ENCODE results near the gene PALD1.

PALD1 gene

DNA sequence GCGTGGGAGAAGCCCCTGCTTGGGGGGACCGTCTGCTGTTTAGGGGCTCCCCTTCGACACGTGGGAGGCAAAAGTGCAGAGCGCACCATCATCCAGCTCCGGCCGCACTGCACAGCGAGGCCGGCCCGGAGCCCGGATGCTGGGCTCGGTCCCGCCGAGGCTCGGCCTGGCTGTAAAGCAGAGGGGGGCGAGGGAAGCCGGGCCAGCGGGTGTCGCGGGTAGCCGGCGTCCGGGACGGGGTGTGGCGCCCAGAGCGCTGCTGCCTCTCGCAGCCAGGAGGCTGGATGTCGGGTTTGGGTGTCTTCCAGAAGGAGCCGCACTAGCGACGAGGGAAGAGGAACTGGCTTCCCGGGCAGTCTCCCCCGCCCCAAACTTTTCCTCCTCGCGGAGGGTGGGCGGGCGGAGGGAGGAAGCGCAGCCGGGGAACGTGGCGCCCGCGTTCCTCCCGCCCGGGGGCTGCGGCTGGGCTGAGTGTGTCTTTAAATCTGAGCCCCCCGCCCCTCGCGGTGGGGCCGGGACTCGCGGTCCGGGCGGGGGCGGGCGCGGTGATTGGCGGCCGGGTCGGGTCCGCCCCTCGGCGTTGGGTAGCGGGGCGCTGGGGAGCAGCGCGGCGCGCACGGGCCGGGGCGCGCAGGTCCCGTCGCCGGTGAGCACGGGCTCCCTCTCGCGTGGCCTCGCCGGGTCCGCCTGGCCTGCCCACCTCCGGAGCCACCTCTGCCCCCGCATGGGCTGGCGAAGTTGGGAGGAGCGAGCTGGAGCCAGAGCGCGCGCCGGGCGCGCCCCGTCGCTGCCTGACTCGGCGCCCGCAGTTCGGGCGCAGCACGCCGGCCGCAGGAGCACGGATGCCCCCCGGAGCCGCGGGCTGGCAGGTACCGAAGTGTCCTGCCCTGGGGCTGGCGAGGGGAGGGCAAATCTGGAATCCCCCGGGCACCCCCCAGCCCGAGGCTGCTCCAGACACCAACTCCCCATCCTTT, at the start of gene PALD1:
Gene PALD1, plus strand, starts transcription at position 577 of the 974 bp plus-strand sequence. CDS start 47,185 bp downstream, outside the sequence.
- DNase-seq (ENCODE audit: low read depth in 2 of 2, low spot score in 1 of 2): no peak

DNA sequence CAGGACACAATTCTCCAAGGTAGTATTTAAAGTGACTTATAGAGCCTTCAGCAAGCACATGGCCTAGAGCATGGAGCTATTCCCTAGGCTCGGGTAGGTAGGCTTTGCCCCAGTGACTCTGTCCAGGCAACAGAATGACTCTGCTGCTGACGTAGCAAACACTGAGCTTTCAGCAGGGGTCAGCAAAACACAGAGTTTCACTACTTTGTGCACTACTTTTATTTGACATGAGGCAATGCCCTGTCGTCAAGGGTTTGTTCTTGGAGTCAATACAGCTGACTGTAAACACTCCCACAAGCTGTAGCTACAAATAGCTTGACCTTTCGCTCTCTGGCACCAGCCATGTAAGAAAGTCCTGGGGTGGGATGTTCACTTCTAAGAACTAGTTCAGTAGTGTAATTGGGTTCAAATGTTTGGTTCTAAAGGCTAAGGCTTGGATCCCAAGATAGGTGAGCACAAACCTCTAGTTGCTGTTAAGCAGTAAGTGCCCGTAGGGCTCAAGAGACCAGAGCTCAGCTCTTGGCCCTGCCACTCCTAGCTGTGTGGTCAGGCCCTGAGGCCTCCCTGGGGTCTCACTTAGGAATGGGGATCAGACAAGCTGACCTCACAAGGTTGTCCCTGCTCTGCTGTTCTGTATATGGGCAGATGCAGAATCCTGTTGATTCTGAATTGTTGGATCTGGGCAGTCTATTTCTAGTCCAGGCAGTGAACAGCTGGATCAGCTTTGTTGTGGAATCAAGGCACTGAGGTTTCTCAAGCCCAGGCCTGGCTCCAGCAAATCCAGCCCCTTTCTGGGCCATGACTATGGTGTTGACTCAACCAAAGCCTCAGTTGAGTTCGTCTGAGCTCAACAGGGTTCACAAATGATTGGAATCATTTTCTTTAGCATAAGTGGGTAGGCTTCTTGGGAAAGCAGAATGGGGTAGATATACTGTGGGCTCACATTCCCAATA, 47.8 kb upstream of the PALD1 start:
- DNase-seq (ENCODE audit: low read depth in 2 of 2, low spot score in 1 of 2): no peak

DNA sequence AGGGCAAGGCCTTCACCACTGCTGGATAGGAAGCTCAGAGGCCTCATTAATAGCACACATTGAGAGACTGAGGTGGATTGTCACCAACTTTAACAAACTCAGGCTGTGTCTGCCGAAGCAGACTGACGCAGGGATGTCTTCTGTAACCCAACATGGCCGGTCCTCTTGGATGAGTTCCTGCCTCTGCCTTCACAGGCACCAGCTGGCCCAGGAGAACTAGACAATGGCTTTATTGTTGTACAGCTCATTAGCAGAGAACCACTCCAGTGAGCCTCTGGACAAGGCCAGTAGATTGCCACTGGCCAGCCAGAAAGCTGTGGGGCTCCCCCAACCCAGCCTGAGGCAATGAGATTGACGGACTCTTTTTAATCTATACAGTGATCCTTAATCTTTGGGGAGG, 46.5 kb upstream of the PALD1 start:
- no peak for DNase-seq (ENCODE audit: low read depth in 2 of 2, low spot score in 1 of 2)

DNA sequence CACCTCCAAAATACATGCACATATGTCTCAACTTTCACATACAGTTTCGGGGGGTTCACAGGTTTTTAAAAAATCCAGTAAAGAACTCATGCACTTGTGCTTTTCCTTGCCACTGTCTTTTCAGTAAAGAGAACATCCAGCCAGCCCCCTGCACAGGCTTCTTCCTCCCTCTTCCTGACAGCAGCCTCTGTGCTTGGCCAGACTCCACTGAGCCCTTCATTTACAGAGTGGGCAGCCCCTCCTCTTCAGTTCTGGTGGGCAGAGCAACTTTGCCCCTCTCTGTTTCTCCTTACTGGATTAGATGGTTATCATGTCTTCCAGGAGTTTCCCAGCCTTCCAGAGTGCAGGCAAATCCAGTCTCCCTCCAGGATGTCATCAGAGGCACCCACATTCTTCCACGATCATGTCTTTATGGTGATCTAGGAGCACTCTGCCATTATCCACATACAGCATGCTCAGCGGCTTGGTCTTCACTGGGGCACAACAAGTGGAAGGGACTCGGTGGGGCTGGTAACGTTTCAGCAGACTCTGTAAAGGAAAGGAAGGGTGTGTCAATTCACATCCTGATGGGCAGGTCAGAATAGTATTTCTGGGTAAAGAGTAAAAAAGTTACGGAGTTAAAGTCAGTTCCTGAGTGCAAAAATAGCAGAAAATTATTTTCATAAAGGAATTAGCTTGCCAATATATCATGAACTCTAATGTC, 45.9 kb upstream of the PALD1 start:
- no peak for DNase-seq (ENCODE audit: low read depth in 2 of 2, low spot score in 1 of 2)

DNA sequence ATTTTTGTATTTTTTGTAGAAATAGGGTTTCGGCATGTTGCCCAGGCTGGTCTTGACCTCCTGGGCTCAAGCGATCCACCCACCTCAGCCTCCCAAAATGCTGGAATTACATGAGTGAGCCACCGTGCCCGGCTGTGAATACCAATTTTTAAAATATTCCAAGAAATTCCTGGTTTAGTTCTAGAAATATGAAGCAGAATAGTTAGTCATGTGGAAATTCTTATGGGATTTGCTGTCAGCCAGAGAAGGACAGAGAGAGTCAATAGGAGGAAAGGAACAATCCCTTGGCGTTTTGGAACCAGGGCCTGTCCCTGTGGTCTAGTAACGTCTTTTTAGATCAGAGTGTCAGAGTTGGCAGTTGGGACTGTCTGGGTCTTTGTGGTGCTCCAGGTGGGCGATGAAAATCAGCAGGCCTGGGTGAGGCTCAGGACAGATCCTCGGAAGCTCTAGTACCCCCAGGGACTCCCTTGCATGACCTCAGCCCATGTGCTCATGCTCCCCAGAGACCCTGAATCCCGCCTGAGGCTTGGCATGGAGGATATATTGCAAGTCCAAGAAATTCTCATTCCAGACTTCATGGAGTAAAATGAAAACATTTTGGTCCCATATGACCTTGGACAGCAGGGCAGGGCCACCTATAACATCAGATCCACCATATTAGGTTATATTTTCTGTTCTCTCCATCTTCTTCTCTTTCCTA, 44.8 kb upstream of the PALD1 start:
- no peak for DNase-seq (ENCODE audit: low read depth in 2 of 2, low spot score in 1 of 2)

DNA sequence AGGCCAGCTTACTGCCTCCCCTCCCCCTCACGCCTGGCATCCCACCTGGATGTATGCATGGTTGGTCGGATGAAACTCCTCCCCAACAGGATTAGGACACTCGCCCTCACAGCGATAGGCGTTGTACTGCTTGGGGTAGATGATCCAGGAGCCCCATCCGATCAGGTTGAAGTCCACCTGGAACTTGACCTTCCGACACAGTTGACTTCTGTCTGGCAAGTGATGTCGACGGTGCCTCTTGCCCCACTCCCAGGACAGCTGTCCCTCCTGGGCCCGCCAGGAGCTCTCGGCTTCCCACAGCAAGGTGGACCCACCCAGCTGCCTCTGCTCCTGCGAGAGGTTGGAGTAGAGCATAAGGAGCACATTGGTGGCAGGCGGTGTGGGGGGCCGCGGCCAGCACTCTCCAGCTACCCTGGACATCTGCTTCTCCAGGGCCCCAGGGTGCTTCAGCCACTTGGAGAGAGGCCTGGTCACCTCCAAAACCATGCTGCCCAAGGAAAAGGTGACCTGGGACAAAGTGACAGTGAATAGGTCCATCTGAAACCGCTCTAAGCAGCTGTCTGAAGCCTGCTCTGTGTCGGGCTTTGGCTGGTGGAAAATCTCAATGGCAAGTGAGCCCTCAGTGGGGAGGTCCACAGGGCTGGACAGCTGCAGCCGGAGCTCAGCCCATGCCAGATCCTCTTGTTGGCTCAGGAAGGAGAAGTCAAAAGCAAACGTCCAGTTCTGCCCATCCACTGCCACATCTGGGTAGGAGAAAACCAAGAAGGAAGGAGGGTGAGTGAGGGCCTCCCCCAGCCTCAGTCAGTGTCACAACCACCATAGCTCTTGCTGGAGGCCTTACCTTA, 43.1 kb upstream of the PALD1 start:
- no peak for DNase-seq (ENCODE audit: low read depth in 2 of 2, low spot score in 1 of 2)

DNA sequence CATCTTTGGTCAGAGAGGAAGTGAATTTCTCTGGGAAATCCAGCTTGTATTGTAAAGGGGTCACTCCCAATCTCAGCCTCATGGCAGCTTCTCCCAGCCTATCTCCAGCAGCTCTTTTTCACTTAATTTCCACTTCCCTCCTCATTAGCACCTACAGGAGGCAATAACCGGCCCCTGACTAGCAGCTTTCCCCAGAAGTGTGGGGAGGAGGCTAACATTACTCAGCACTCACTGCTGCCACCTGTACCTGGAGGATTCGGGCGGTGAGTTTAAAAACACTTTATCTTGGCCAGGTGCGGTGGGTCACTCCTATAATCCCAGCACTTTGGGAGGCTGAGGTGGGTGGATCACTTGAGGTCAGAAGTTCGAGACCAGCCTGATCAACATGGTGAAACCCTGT, 40.8 kb upstream of the PALD1 start:
- DNase-seq (ENCODE audit: low read depth in 2 of 2, low spot score in 1 of 2): no peak

DNA sequence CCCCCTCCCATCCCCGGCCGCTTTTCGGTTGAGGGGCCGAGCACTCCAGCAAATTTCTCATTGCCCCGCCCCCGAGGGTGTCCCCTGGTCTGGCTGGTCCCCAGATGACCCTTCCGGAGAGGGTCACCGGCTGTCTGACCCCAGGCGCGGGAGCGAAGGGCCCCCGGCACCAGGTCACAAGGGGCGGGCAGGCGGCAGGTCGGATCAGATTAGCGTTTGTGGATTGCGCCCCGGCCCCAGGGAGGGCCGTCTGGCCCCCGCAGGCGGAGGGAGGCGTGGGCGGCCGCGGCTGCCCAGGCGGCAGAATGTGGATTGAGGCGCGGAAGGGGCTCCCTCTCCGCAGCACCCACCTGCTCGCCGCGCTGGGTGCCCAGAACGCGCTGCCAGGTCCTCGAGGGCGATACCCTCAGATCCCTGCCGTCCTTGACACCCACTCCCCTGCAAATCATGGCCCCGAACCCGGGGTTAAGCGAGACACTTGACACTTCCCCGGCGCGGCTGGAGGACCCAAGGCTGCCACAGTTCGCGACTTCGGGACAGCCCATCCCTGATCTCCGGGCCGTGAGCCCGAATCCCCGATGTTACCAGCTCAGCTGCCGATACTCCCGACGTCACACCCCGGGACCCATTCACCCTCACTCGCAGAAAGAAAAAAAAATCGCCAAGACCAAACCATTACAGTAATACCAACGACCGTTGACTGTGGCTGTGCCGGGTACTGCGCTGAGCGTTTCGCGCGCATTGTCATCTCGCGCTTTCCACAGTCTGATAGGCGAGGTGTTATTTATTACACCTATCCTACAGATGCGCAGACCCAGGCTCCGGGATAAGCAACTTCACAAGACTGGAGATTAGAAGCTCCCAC, 38.0 kb upstream of the PALD1 start:
- no peak for DNase-seq (ENCODE audit: low read depth in 2 of 2, low spot score in 1 of 2)

DNA sequence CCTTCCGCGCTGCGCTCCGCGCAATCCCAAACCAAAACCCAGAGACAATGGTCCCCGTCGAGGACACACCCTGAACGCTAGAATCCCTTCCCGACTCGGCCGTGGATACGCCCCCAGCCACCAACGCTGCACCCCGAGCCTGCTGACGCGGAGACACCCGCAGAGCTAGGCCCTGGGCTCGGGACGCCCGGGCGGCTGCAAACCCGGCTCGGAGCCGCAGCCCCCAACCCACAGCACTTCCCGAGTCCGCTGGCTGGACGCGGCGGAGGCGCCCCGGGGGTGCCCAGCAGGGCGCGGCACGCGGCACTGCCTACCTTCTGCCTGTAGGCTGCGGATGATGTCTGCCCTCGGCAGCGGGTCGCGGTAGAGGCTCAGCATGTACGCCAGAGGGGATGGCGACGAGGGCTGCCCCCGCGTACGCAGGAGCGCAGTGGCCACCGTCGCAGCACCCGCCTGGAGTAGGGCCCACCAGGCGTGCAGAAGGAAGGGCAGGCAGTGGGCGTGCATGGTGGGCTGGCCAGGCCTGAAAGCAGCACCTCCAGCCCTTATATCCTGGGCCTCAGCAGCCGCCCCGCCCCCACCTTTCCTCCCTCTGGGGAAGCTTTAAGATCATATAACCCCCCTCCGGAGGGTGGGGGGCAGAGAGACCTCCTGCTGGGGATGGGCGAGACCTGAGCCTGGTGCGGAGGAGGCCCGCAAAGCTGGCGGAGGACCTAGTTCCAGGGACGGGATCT, 37.2 kb upstream of the PALD1 start, which contains the start of gene NODAL:
Gene NODAL, minus strand, starts transcription at position 521 of the 734 bp plus-strand sequence. Its CDS starts 14 bp downstream, at position 507.
- no peak for DNase-seq (ENCODE audit: low read depth in 2 of 2, low spot score in 1 of 2)

DNA sequence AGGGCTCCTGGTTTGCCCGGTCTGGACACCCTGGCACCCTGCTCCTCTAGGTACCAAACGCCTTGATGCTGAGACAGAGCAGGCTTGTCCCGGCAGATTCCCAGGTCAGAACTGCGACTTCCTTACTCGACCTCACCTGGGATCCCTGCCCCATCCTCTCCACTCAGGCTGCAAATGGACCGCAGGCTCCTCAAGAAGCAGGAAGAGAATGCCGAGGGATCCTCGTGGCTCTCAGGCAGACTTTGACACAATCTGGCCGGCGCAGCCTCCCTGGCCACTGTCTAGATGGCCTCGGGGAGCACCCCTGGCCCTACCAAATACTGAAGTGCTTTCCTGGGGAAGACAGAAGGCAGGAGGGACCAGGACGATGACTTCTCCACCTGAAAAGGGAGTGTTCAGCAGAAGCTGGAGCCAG, 36.7 kb upstream of the PALD1 start:
- DNase-seq (ENCODE audit: low read depth in 2 of 2, low spot score in 1 of 2): no peak

DNA sequence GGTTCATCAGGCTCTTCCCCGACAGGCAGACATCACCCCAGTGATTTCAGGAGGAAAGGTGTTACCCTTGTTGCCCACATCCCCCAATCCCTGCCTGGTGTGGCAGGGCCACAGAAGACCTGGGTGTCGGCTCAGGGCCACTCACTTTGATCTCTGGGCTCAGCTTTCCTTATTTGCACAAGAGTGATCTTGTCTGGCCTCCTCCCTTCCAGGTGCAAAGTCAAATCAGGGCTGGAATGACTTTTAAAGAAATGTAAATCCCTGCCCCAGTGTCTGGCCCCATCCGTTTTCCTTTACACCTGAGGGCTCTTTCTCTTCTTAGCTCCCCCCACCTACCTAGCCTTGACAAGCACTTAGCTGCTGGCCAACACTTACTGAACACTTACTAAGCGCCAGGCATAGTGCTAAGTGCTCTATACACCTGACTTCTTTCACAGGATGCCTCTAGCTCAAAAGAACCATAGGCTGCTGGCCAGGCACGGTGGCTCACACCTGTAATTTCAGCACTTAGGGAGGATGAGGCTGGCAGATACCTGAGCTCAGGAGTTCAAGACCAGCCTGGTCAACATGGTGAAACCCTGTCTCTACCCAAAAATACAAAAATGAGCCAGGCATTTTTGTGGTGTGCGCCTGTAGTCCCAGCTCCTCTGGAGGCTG, 36.1 kb upstream of the PALD1 start:
- DNase-seq (ENCODE audit: low read depth in 2 of 2, low spot score in 1 of 2): no peak

DNA sequence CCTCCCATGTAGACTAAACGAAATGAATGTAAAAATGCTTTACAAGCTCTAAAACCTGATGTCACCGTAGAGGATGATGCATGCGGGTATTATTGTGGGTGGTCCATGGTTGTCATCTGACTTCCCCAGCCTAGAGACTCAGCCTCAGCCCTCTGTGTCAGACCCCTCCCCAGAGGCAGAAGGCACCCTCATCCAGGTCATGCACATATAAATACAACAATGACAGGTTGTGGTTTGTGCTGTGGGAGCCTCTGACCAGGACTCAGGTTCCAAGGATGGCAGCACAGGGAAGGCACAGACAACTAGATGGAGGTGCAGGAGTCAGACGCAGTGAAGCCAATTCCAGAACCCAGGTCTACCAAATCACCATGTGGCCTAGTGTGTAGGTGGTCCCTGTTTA, 33.8 kb upstream of the PALD1 start:
- DNase-seq (ENCODE audit: low read depth in 2 of 2, low spot score in 1 of 2): no peak

DNA sequence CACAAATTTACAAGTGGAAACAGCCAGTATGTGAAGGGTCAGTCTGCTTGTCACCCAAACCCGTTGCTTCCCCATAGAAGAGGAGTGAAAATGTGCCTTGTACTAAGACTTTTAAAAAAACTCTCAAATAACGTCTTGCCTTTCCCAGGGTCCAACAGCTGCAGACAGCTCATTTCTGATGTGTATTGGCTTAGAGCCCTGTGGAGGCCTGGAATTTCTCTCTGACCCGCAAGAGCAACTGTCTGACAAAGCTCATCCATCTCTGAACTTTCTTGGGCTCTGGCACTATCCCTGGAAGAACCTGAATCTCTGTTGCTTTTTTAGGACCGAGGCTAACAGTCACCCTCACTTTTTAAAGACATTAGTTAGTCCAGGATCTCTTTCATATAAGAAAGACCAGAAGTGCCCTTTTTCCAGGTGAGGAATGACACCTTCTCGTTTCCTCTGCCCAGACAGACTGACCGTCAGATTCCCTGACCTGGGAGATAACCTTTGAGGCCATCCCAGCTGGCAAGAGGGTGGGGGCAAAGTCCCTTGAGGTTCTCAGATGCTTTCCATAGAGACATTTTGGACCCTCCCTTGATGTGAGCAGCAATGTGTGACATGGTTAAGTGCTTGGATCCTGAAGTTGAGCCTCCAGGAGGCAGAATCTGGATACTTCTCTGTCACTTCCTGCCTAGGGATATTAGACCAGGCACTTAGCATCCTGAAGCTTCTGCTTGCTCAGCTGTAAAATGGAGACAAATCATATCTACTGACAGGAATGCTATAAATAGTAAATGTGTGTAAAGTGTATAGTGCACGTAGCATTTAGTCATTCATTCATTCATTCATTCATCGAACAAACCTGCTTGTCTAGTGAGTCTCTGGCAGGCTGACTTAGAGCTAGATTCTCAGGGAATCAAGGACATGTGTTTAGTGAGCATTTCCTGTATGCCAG, 32.6 kb upstream of the PALD1 start:
- no peak for DNase-seq (ENCODE audit: low read depth in 2 of 2, low spot score in 1 of 2)

DNA sequence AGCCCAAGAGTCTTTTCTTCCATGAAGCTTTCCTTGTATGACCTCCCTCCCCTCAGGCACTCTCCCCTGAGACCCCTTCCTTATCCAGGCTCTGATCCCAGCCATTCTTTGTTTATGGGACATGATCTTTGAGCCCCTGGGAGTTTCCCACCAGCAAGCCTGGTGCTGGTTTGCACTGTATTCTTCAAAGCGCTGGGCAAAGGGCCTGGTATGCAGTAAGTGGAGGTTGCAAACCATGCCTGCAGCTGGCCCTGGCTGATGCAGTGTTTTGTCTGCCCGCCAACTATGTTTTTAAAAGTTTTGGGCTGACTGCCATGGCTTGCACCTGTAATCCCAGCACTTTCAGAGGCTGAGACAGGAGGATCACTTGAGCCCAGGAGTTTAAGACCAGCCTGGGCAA, 30.3 kb upstream of the PALD1 start:
- no peak for DNase-seq (ENCODE audit: low read depth in 2 of 2, low spot score in 1 of 2)

DNA sequence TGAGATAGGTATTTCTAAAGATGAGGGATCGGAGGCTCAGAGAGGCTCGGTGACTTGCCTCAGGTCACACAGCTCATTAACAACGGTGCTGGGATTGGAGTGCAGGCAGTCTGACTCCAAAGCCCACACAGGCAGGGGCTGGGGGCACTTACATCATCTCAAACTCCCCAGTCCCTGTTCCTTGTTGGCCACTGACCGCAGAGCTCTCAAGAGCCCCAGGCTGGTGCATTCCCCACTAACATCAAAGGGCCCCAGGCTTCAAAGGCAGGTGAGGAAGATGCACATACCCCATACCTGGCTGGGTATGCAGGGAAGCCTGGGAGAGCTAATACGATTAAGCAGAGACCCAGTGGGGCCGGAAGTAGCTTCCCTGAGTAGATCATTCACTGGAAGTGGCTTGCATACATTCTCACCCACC, 23.3 kb upstream of the PALD1 start:
- no peak for DNase-seq (ENCODE audit: low read depth in 2 of 2, low spot score in 1 of 2)

DNA sequence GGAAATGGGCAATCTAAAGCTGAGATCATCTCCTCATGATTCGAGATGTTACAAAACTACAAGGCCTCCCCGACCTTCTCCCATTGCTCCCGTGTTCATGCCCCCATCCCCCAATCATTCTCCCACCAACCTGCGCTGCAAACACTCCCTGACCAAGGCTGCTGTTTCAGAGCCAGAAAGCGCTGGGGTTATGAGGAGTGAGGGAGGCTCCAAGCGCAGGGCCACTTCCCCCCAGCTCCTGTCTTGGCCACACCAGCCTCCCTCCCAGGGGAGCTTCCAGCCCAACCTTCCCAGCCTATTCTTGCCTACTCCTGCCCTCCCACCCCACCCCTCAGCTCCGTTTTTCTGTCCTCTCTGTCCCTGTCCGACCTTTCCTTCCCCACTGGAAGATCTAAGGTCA, 22.4 kb upstream of the PALD1 start:
- no peak for DNase-seq (ENCODE audit: low read depth in 2 of 2, low spot score in 1 of 2)
